ENCODE measurements around the gene PARVB.

DNA sequence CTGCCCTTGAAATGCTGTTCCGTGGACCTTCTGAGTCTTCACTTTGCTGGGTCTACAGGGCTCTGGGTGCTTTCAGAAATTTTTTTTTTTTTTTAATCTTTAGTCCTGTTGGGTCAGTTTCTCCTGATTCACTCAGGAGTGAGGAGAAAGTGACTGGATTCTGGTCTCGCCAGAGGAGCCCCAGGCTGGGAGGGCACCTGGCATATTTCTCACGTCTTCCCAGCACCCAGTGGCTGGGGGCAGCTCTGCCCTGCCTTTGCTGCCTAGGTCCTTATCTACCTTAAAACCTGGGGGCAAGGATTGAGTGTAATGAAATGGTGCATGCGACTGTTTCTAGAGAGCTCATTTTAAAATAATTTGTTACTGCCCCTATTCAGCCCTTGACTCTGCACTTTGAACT lies 45.5 kb upstream of the PARVB start:
- no peak for TF ChIP-seq CTCF (IDR thresholded peaks at IDR 0.05)
- TF ChIP-seq POLR2A (IDR thresholded peaks at IDR 0.05) = no peak
